ENCODE results near the gene SLAIN2.
"Not testable (repeated sequence)": the region's sequence is repeated elsewhere in the genome, so short reads cannot be mapped to it uniquely, and the experiment has no call there.

The SLAIN2 gene

DNA sequence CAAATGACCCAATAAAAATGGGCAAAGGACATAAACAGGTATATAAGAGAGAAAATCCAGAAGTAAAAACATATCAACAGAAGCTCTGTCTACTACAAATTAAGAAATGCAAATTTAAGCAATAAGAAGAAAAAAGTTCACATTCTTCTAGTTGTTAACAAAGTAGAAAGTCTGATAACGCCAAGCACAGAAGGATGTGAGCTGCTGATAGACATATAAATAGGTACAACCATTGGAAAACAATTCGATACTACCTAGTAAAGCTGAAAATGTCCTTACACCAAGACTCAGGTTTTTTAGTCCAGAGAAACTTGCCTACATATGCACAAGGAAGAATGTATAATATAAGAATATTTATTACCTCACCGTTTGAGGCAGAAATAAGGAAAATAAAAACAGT lies 35.8 kb upstream of the SLAIN2 start:
- H3K9me3 ChIP-seq (ENCODE audit: insufficient read depth, low read length) = no peaks in the 10 kb centered on the region

GRCh38 chr4:48307528-48307927 lies 33.8 kb upstream of the SLAIN2 start:
- no peaks in the 10 kb centered on the region for H3K4me1 ChIP-seq (ENCODE audit: insufficient read depth, insufficient read length)
- no peaks in the 10 kb centered on the region for H3K27me3 ChIP-seq (ENCODE audit: insufficient read depth, insufficient read length)
- TF ChIP-seq ZNF274 (IDR thresholded peaks at IDR 0.05; ENCODE audit: low read depth, low read length) (no peak), YY1 (IDR thresholded peaks at IDR 0.05; ENCODE audit: insufficient read depth, insufficient read length) (no peak), SUZ12 (IDR thresholded peaks at IDR 0.05; ENCODE audit: extremely low read depth, insufficient read depth, insufficient read length) (no peak)
- H3K36me3 ChIP-seq (ENCODE audit: insufficient read depth, insufficient read length, low read length) = no peaks in the 10 kb centered on the region
- no peaks in the 10 kb centered on the region for H3K9me3 ChIP-seq (ENCODE audit: insufficient read depth, low read length)
- no peak for DNase-seq (ENCODE audit: low read depth, low spot score)
- no peak overlapping the region for H3K9ac ChIP-seq (ENCODE audit: insufficient read length, low read depth)
- no peak overlapping the region for H3K4me3 ChIP-seq (ENCODE audit: insufficient read length, low read depth)

More for the DNA sequence above, 35.8 kb upstream of the SLAIN2 start:
- H3K27me3 ChIP-seq (ENCODE audit: insufficient read depth, insufficient read length) = no peaks in the 10 kb centered on the region
- DNase-seq (ENCODE audit: low read depth, low spot score) = no peak
- H3K4me3 ChIP-seq (ENCODE audit: insufficient read length, low read depth) = no peak overlapping the region
- H3K36me3 ChIP-seq (ENCODE audit: insufficient read depth, insufficient read length, low read length) = no peaks in the 10 kb centered on the region
- no peak for TF ChIP-seq YY1 (IDR thresholded peaks at IDR 0.05; ENCODE audit: insufficient read depth, insufficient read length)
- TF ChIP-seq ZNF274 (IDR thresholded peaks at IDR 0.05; ENCODE audit: low read depth, low read length) = no peak
- no peak for TF ChIP-seq SUZ12 (IDR thresholded peaks at IDR 0.05; ENCODE audit: extremely low read depth, insufficient read depth, insufficient read length)
- H3K9ac ChIP-seq (ENCODE audit: insufficient read length, low read depth) = no peak overlapping the region
- H3K4me1 ChIP-seq (ENCODE audit: insufficient read depth, insufficient read length) = no peaks in the 10 kb centered on the region

DNA sequence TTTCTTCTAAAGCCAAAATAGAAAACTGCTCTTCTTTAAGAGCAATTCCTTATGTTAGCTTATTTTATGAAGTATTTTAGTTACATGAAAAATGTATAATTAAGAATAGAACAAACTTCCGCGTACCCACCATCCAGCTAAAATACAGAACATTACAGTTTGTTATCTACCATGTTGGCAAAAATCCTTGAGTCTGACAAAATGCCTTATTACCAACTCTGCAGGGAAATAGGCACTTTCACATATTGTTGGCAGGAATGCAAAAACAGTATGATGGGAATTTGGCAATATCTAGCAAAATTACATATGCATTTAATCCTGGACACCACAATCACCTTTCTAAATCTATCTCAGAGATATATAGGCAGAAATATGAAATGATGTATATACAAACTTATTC lies 32.4 kb upstream of the SLAIN2 start:
- no peak overlapping the region for H3K4me3 ChIP-seq (ENCODE audit: insufficient read length, low read depth)
- H3K9me3 ChIP-seq (ENCODE audit: insufficient read depth, low read length) = no peaks in the 10 kb centered on the region
- no peaks in the 10 kb centered on the region for H3K36me3 ChIP-seq (ENCODE audit: insufficient read depth, insufficient read length, low read length)
- TF ChIP-seq SUZ12 (IDR thresholded peaks at IDR 0.05; ENCODE audit: extremely low read depth, insufficient read depth, insufficient read length) = no peak
- TF ChIP-seq ZNF274 (IDR thresholded peaks at IDR 0.05; ENCODE audit: low read depth, low read length) = no peak
- no peak for TF ChIP-seq YY1 (IDR thresholded peaks at IDR 0.05; ENCODE audit: insufficient read depth, insufficient read length)
- no peaks in the 10 kb centered on the region for H3K27me3 ChIP-seq (ENCODE audit: insufficient read depth, insufficient read length)
- no peak overlapping the region for H3K9ac ChIP-seq (ENCODE audit: insufficient read length, low read depth)
- no peaks in the 10 kb centered on the region for H3K4me1 ChIP-seq (ENCODE audit: insufficient read depth, insufficient read length)
- no peak for DNase-seq (ENCODE audit: low read depth, low spot score)

DNA sequence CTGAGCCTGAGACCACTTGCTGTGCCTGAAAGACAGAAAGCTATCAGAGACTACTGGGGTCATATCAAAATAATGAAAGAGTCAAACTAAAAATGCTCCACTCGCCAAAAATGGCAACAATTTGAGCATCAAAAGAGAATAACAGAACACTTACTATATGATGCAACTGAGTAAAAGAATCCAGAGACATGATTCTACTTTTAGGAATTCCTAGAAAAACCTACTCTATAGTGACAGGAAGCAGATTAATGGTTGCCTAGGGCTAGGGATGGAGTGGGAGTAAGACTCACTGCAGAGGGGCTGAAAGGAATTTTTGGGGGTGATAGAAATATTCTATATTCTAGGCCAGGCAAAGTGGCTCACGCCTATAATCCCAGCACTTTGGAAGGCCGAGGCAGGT lies 29.4 kb upstream of the SLAIN2 start:
- H3K36me3 ChIP-seq (ENCODE audit: insufficient read depth, insufficient read length, low read length) = no peaks in the 10 kb centered on the region
- no peak for DNase-seq (ENCODE audit: low read depth, low spot score)
- H3K27me3 ChIP-seq (ENCODE audit: insufficient read depth, insufficient read length) = no peaks in the 10 kb centered on the region
- TF ChIP-seq YY1 (IDR thresholded peaks at IDR 0.05; ENCODE audit: insufficient read depth, insufficient read length) = no peak
- no peak for TF ChIP-seq SUZ12 (IDR thresholded peaks at IDR 0.05; ENCODE audit: extremely low read depth, insufficient read depth, insufficient read length)
- TF ChIP-seq ZNF274 (IDR thresholded peaks at IDR 0.05; ENCODE audit: low read depth, low read length) = no peak
- H3K9me3 ChIP-seq (ENCODE audit: insufficient read depth, low read length) = no peaks in the 10 kb centered on the region
- H3K9ac ChIP-seq (ENCODE audit: insufficient read length, low read depth) = no peak overlapping the region
- no peak overlapping the region for H3K4me3 ChIP-seq (ENCODE audit: insufficient read length, low read depth)
- no peaks in the 10 kb centered on the region for H3K4me1 ChIP-seq (ENCODE audit: insufficient read depth, insufficient read length)

GRCh38 chr4:48314746-48315145 lies 26.6 kb upstream of the SLAIN2 start:
- H3K36me3 ChIP-seq (ENCODE audit: insufficient read depth, insufficient read length, low read length); H3K9ac ChIP-seq (ENCODE audit: insufficient read length, low read depth); DNase-seq (ENCODE audit: low read depth, low spot score); H3K27me3 ChIP-seq (ENCODE audit: insufficient read depth, insufficient read length); H3K4me3 ChIP-seq (ENCODE audit: insufficient read length, low read depth); H3K4me1 ChIP-seq (ENCODE audit: insufficient read depth, insufficient read length); H3K9me3 ChIP-seq (ENCODE audit: insufficient read depth, low read length): not testable (repeated sequence)

GRCh38 chr4:48315728-48316630 lies 25.4 kb upstream of the SLAIN2 start:
- no peaks in the 10 kb centered on the region for H3K36me3 ChIP-seq (ENCODE audit: insufficient read depth, insufficient read length, low read length)
- DNase-seq (ENCODE audit: low read depth, low spot score) = no peak
- no peaks in the 10 kb centered on the region for H3K4me1 ChIP-seq (ENCODE audit: insufficient read depth, insufficient read length)
- H3K4me3 ChIP-seq (ENCODE audit: insufficient read length, low read depth) = no peak overlapping the region
- no peaks in the 10 kb centered on the region for H3K9me3 ChIP-seq (ENCODE audit: insufficient read depth, low read length)
- H3K27me3 ChIP-seq (ENCODE audit: insufficient read depth, insufficient read length) = no peaks in the 10 kb centered on the region
- TF ChIP-seq SUZ12 (IDR thresholded peaks at IDR 0.05; ENCODE audit: extremely low read depth, insufficient read depth, insufficient read length) = no peak
- no peak for TF ChIP-seq YY1 (IDR thresholded peaks at IDR 0.05; ENCODE audit: insufficient read depth, insufficient read length)
- no peak for TF ChIP-seq ZNF274 (IDR thresholded peaks at IDR 0.05; ENCODE audit: low read depth, low read length)
- H3K9ac ChIP-seq (ENCODE audit: insufficient read length, low read depth) = no peak overlapping the region

DNA sequence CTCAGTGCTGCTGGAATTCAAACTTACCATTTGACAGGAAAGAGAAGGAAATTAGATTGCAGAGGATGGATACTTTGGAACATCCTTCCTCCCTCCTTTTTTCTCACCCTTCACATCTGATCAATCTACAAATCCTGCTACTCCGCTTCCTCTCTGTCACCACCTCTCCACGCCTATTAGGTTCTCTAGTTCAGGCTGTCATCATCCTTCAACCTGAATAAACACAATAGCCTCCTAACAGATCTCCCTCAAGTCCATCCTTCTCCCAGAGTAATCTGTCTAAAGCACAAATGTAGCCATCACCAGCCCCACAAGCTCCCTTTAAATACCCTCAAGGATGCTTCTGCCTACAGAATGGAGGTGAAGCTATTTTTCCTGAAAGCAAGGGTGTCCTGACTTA lies 20.0 kb upstream of the SLAIN2 start:
- H3K4me1 ChIP-seq (ENCODE audit: insufficient read depth, insufficient read length) = no peaks in the 10 kb centered on the region
- no peak for TF ChIP-seq ZNF274 (IDR thresholded peaks at IDR 0.05; ENCODE audit: low read depth, low read length)
- TF ChIP-seq YY1 (IDR thresholded peaks at IDR 0.05; ENCODE audit: insufficient read depth, insufficient read length) = no peak
- no peak for TF ChIP-seq SUZ12 (IDR thresholded peaks at IDR 0.05; ENCODE audit: extremely low read depth, insufficient read depth, insufficient read length)
- no peaks in the 10 kb centered on the region for H3K36me3 ChIP-seq (ENCODE audit: insufficient read depth, insufficient read length, low read length)
- H3K9ac ChIP-seq (ENCODE audit: insufficient read length, low read depth) = no peak overlapping the region
- no peaks in the 10 kb centered on the region for H3K27me3 ChIP-seq (ENCODE audit: insufficient read depth, insufficient read length)
- no peak overlapping the region for H3K4me3 ChIP-seq (ENCODE audit: insufficient read length, low read depth)
- DNase-seq (ENCODE audit: low read depth, low spot score) = no peak
- H3K9me3 ChIP-seq (ENCODE audit: insufficient read depth, low read length) = no peaks in the 10 kb centered on the region

All from NT2/D1 (cell line).